Camera-type eye (tissue), 1 donor: ENCODE results near the gene PCSK2. TPM values are rescaled to one million over a fixed set of nuclear protein-coding genes. Genes with fewer than 3 reads are reported as not detected.

Experiments
- total RNA-seq: library from RNA; depleted of rRNA; stranded (reverse); fragments of >200 nt; gene quantifications from one replicate; pipeline ENCODE4 v1.2.3, GENCODE V29; 2014

PCSK2 gene
- 15.6 TPM for total RNA-seq

DNA sequence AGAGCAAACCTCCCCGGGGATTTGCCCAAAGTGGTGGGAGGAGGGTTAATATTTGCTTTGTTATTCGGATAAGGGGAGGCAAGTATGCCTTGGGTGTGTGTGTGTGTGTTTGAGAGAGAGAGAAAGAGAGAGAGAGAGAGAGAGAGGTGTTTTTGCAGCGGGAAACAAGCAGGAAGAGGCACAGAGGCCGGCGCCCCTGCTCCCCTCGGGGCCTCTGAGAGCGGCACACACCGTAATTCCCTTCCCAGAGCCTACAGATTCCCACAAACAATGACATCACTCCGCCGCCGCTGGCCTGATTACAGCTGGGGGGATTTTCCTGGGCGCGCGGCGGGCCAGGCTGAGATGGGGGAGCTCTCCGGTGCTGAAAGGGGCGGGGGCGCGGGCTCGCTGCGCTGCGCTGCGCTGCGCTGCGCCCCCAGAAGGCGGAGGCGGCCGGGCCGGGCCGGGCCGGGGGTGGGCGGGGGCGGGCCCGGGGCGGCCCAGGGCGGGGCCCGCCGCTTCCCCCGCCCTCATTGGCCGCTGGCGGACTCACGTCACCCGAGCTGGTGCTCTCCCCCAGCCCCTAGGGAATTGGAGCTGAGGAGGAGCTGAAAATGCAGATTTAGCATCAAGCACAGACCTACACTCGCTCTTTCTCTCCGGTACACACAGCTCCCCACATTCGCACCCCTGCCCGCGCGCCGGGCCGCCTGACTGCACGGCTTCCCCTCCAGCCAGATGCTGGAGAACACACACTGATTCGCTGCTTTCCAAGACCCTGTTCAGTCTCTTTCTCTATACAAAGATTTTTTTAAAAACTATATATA, at the start of gene PCSK2:
Gene PCSK2, plus strand, starts transcription at position 631 of the 809 bp plus-strand sequence. CDS start 266 bp downstream, outside the sequence.

GRCh38 chr20:17530716-17531664, 304.1 kb downstream of the PCSK2 start, which contains the start of gene BFSP1:
BFSP1 (minus strand) TSS chr20:17531379; CDS start chr20:17531329, 50 bp downstream.

